Activated B cell treated with CpG ODN at 0.5 μM for 24 hours (primary cell): ENCODE results near the gene TRABD. TPM values are rescaled to one million over a fixed set of nuclear protein-coding genes. Genes with fewer than 3 reads are reported as not detected.

Experiments
- ATAC-seq: fragments of 200-7000 bp; cut with Tn5 transposase; one replicate; pipeline ENCODE4 v1.10.0; 2021; ENCODE audit warnings: low read depth, mild to moderate bottlenecking, moderate library complexity
- CTCF ChIA-PET: fragments of 350-600 bp; sonication (Branson Sonifier 250); formaldehyde crosslinking; loops from one replicate; lab custom pipeline; 2021; ENCODE audit warnings: antibody characterized with exemption; lab: Charles Lee
- POLR2A ChIA-PET: fragments of 350-600 bp; sonication (Branson Sonifier 250); formaldehyde crosslinking; loops from one replicate; lab custom pipeline; 2021; ENCODE audit warnings: antibody characterized with exemption; lab: Charles Lee
- DNase-seq: peaks from one replicate; pipeline ENCODE4 v3.0.0; 2022
- H3K27ac Mint-ChIP-seq: one replicate; pipeline ENCODE4 v1.8.0; 2020; ENCODE audit warnings: mixed read lengths
- H3K27me3 Mint-ChIP-seq: one replicate; pipeline ENCODE4 v1.8.0; 2021; ENCODE audit warnings: mixed read lengths
- H3K36me3 Mint-ChIP-seq: one replicate; pipeline ENCODE4 v1.8.0; 2021; ENCODE audit warnings: low read depth, mixed read lengths
- H3K4me1 Mint-ChIP-seq: one replicate; pipeline ENCODE4 v1.8.0; 2021; ENCODE audit warnings: mixed read lengths
- H3K4me3 Mint-ChIP-seq: one replicate; pipeline ENCODE4 v1.8.0; 2020; ENCODE audit warnings: mild to moderate bottlenecking, mixed read lengths
- H3K9me3 Mint-ChIP-seq: one replicate; pipeline ENCODE4 v1.8.0; 2020; ENCODE audit warnings: mixed read lengths
- intact Hi-C: fragments of 100-400 bp; cut with micrococcal nuclease; formaldehyde crosslinking; loops from one replicate; pipeline ENCODE4 v1.15.1; 2024
- total RNA-seq: library from RNA; stranded (reverse); gene quantifications from 2 replicates; pipeline ENCODE4 v1.2.3, GENCODE V29; 2022
- TF ChIP-seq, protein P1 (sequence below): fragments of 200-600 bp; IDR thresholded peaks from one replicate; pipeline ENCODE4 v1.8.0; 2022; ENCODE audit warnings: antibody characterized with exemption, mild to moderate bottlenecking

Gene TRABD
- total RNA-seq, 1 donor from 2014 or later, result 86.4 TPM

DNA sequence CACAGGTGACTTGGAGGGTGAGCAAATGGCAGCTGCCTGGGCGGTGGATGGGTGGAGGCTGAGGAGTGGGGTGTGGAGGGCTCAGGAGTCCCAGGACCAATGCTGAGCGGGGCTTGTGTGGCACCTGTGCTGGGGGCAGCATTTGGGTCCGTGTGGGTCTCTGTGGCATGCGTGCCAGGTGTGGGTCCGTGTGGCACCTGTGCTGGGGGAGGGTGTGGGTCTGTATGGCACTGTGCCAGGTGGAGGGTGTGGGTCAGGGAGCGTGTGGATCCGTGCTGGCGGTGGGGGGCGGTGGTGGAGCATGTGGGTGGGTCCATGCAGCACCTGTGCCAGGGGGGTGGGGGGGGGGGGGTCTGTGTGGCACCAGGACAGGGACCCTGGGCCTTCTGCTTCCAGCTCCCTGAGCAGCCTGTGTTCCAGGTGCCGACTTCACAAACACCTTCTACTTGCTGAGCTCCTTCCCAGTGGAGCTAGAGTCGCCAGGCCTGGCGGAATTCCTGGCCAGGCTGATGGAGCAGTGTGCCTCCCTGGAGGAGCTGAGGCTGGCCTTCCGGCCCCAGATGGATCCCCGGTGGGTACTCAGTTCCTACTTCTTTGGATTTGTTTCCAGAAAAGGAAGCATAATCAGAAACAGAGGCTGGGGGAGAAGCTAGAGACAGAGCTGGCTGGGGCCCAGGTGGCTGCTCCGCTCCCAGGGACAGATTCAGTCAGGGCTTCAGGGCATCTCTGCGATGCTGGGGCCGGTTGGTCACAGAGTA lies 29.8 kb downstream of the TRABD start:
- TF ChIP-seq, protein P1, sequence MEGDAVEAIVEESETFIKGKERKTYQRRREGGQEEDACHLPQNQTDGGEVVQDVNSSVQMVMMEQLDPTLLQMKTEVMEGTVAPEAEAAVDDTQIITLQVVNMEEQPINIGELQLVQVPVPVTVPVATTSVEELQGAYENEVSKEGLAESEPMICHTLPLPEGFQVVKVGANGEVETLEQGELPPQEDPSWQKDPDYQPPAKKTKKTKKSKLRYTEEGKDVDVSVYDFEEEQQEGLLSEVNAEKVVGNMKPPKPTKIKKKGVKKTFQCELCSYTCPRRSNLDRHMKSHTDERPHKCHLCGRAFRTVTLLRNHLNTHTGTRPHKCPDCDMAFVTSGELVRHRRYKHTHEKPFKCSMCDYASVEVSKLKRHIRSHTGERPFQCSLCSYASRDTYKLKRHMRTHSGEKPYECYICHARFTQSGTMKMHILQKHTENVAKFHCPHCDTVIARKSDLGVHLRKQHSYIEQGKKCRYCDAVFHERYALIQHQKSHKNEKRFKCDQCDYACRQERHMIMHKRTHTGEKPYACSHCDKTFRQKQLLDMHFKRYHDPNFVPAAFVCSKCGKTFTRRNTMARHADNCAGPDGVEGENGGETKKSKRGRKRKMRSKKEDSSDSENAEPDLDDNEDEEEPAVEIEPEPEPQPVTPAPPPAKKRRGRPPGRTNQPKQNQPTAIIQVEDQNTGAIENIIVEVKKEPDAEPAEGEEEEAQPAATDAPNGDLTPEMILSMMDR, result no peak
- ChIA-PET POLR2A (interaction anchor here (0.6 kb wide), 1 partner anchor 316 kb away, joined by 3 read pairs; no protein-coding TSS in a partner anchor), CTCF (interaction anchor here (1.2 kb wide), 1 partner anchor 67 kb away, joined by 3 read pairs; no protein-coding TSS in a partner anchor)
- DNase-seq (no peak), ATAC-seq (no peak)
- peaks cover 77% of the 10 kb centered on the region for H3K36me3 Mint-ChIP-seq
- H3K4me1 Mint-ChIP-seq, result no peaks in the 10 kb centered on the region
- no peak overlapping the region for H3K27ac Mint-ChIP-seq
- no peaks in the 10 kb centered on the region for H3K9me3 Mint-ChIP-seq
- intact Hi-C loops, result no loop called here
- H3K4me3 Mint-ChIP-seq, result no peak overlapping the region
- H3K27me3 Mint-ChIP-seq, result no peaks in the 10 kb centered on the region

DNA sequence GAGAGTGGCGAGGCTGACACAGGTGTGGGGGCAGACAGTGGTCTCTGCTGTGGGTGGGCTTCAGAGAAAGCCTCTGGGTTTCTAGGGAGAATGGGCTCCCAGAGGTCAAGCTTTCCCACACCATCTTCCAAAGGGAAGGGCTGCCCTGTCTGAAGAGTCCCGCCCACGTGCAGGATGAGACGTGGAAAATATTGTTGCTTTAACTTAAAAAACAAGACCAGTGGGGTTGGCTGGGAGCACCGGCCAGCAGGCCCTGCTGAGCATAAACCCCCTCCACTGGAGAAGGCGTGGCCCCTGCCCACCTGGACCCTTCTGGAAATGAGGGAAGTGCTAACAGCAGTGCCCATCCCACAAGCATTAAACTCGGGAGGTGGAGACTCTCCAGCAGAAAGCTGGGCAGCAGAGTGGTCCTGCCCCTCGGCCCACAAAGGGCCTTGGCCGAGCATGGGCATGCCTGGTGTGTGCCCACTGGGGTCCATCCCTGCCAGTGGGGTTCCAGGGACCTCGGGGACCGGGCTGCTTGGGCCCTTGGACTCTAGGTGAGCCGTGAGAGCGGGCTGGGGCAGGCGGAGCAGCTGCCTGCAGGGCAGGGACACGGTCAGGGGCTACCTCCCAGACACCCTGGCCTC lies 30.5 kb downstream of the TRABD start:
- H3K9me3 Mint-ChIP-seq, result no peaks in the 10 kb centered on the region
- CTCF ChIA-PET, result interaction anchor here (1.2 kb wide), 1 partner anchor 67 kb away, joined by 3 read pairs; no protein-coding TSS in a partner anchor
- ATAC-seq (no peak), DNase-seq (no peak)
- no peak overlapping the region for H3K27ac Mint-ChIP-seq
- no peaks in the 10 kb centered on the region for H3K27me3 Mint-ChIP-seq
- TF ChIP-seq, protein P1, result no peak
- peaks cover 76% of the 10 kb centered on the region for H3K36me3 Mint-ChIP-seq
- no peaks in the 10 kb centered on the region for H3K4me1 Mint-ChIP-seq
- POLR2A ChIA-PET, result no interaction called here
- intact Hi-C loops, result no loop called here
- no peak overlapping the region for H3K4me3 Mint-ChIP-seq

DNA sequence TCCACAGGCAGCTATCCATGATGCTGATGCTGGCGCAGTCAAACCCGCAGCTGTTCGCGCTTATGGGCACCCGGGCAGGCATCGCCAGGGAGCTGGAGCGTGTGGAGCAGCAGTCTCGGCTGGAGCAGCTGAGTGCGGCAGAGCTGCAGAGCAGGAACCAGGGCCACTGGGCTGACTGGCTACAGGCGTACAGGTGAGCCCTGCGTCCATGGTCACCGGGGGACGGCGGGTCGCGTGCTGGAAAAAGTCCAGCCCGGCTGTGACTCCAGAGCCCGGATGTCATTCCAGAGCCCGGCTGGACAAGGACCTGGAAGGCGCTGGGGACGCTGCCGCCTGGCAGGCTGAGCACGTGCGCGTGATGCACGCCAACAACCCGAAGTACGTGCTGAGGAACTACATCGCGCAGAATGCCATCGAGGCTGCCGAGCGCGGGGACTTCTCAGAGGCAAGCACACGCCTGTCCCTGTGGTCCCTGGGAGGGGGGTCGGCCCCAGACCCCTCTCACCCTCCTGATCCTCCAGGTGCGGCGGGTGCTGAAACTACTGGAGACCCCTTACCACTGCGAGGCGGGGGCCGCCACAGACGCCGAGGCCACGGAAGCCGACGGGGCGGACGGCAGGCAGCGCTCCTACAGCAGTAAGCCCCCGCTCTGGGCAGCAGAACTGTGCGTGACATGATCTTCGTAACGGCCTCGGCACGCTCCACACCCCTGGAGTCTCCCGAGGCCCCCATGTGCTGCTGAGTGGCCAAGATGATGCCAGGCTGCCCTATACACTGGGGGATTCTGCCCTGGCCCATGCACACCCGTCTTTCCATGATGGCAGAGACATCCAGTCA lies 31.2 kb downstream of the TRABD start:
- Mint-ChIP-seq H3K27ac (no peak overlapping the region), H3K4me1 (no peaks in the 10 kb centered on the region), H3K36me3 (peaks cover 75% of the 10 kb centered on the region), H3K9me3 (no peaks in the 10 kb centered on the region), H3K4me3 (no peak overlapping the region), H3K27me3 (no peaks in the 10 kb centered on the region)
- ChIA-PET CTCF (interaction anchor here (1.2 kb wide), 1 partner anchor 68 kb away, joined by 3 read pairs; no protein-coding TSS in a partner anchor), POLR2A (interaction anchor here (0.7 kb wide), 1 partner anchor 26 kb away, joined by 3 read pairs; no protein-coding TSS in a partner anchor)
- no peak for DNase-seq
- ATAC-seq, result no peak
- TF ChIP-seq, protein P1, result no peak
- intact Hi-C loops, result no loop called here

DNA sequence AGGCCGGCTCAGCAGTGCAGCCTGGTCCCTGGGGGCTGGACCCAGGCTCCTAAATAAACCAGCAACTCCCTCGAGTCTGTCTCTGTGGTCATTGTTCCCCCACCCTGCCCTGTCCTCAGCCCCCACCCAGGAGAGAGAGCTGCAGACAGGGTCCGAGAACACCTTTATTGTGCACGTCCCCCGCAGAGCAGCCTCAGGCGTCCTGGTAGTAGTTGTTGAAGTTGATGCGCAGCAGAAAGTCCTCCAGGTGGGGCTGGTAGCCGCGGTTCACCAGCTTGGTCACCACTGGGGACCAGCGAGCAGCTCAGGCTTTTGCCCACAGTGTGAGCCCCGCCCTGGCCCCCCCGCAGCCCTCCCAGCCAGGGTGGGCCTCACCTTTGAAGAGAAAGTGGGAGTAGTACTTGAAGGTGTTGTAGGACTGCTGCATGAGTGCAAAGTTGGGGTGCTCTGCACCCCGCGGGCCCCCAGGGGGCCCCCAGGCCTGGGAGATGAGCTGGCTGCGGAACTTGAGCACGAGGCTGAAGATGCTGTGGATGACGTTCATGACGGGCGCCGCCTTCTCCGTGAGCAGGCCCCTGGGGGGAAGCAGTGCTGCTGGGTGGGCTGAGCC lies 31.9 kb downstream of the TRABD start:
- POLR2A ChIA-PET, result interaction anchor here (0.7 to 0.8 kb wide), 2 partner anchors 26 to 27 kb away, joined by 3 read pairs; no protein-coding TSS in a partner anchor
- Mint-ChIP-seq H3K4me1 (no peaks in the 10 kb centered on the region), H3K9me3 (no peaks in the 10 kb centered on the region), H3K27me3 (no peaks in the 10 kb centered on the region), H3K4me3 (no peak overlapping the region), H3K36me3 (peaks cover 75% of the 10 kb centered on the region), H3K27ac (no peak overlapping the region)
- intact Hi-C loops, result no loop called here
- DNase-seq (no peak), ATAC-seq (peak; percentile 8)
- TF ChIP-seq, protein P1, result no peak
- CTCF ChIA-PET, result no interaction called here
